HL-60/S4 (cell line): ENCODE measurements around the gene CTLA4.

Experiments
- in situ Hi-C: fragments of 300-500 bp; cut with MboI; formaldehyde crosslinking; loops from 2 replicates; pipeline ENCODE4 v1.14.3; 2022; ENCODE audit warnings: low sequenced_read_pairs

The CTLA4 gene

GRCh38 chr2:203867561-203868200 lies at the start of gene CTLA4:
TSS of gene CTLA4 (plus strand) at chr2:203867771. CDS start at chr2:203867943, 172 bp downstream.
- in situ Hi-C loops = no loop called here

- in situ Hi-C loops = loop anchor here (25.0 kb wide), 1 partner anchor 331 kb away; no protein-coding TSS in a partner anchor
Observed at GRCh38 chr2:203818656-203819055, 48.9 kb upstream of the CTLA4 start.

DNA sequence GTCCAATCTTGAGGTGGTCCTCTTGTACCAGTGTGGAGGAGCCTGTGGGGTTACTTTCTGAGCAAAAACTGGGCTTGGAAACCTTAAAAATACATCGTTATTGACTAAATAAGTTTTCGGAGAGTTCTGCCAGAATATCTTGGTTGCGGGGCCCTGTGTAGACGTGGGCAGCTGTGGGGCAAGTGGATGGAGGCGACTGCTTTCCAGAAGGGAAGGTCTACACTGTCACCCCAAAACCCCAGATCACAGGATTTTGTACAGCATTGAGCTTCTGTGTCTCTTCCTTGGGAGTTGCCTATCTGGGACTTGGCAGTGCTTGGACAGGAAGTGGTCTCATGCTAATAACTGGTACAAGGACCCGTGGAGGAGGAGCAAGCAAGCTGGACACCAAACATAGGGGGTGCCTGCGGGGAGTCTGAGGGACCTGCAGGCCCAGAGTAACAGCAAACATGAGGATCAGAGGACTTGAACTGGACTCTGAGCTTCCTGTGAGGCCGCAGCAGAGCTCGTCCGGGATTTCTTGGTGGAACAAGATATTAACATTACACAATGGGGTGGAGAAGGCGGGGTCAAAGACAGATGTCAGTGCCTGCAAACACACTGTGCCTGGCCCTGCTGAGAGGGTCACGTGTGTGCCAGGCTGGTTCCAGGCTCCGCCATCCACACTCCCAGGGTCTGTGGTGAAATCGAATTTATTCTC lies 48.0 kb upstream of the CTLA4 start:
- in situ Hi-C loops = loop anchor here (25.0 kb wide), 1 partner anchor 332 kb away; no protein-coding TSS in a partner anchor

DNA sequence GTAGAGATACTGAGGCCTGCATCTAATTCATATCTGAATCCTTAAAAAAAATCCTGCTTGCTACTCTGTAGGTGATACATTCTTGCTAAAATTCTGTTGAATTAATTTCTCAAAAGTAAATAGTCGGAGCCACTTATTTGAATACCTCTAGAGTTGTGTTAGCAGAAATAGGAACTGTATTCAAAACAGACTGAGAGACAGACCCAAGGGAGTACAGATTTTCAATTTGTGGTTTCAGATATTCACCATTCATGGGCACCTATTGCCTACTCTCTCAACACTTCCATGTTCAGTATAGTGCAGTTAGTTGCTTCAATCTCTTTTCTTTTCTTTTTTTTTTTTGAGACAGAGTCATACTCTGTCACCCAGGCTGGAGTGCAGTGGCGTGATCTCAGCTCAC lies 46.6 kb upstream of the CTLA4 start:
- in situ Hi-C loops = loop anchor here (25.0 kb wide), 1 partner anchor 334 kb away; no protein-coding TSS in a partner anchor

DNA sequence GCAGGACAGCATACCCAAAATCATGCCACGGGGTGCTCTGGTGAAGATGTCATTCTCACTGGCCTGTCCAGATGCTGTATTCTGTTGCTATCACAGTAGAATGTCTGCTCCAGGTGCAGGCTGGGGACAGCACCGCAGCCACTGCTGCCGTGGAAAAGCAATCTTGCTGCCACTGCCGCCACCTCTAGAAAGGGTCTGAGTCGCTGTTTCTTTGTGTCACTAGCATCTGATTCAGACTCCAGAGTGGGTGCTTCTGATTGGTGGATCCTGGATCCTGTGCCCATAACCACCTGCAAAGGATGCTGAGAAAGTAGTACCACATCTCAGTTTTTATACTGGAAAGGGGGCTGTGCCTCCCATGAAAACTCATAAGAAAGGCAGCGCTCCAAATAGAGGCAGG lies 45.3 kb upstream of the CTLA4 start:
- in situ Hi-C loops = loop anchor here (25.0 kb wide), 1 partner anchor 335 kb away; no protein-coding TSS in a partner anchor

- in situ Hi-C loops = loop anchor here (25.0 kb wide), 1 partner anchor 336 kb away; no protein-coding TSS in a partner anchor
Observed at GRCh38 chr2:203823173-203823572, 44.4 kb upstream of the CTLA4 start.

- in situ Hi-C loops = loop anchor here (25.0 kb wide), 1 partner anchor 337 kb away; no protein-coding TSS in a partner anchor
Observed at GRCh38 chr2:203824057-203824456, 43.5 kb upstream of the CTLA4 start.

- in situ Hi-C loops = loop anchor here (25.0 kb wide), 1 partner anchor 337 kb away; no protein-coding TSS in a partner anchor
Observed at GRCh38 chr2:203824603-203825002, 43.0 kb upstream of the CTLA4 start.

GRCh38 chr2:203826704-203827103 lies 40.9 kb upstream of the CTLA4 start:
- in situ Hi-C loops = no loop called here

DNA sequence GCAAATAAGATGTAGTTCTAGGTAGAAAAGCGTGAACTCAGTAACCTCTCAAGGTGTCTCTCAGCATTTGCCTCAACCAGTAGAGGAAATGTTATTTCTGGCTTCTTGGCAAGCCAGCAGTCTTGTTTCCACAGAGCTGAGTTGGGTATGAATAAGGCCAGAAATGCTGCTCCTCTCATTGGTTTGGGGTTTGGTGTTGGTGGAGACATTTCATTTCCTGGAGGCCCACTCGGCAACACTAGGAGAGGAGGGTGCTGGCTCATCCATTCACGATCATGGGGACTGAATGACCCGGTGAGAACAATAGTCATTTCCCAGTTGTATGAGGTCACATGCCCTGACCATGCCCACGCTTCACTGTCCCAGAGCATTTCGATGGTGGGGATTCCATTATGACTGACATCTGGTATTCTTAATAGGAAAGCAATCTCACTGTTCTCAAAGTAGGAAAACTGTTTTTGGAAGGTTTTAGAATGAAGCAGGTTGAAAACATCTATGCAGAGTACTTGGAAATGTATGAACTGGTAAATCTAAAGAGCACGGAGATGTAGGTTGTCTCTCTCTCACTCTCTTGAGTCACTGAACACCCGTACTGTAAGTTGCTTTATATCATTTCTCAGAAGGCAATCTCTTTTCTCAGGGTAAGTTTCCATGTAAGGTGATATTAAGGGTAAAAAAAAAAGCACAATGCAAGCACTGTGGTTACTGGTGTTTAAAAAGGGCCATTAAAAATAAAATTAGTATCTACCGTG lies 37.1 kb upstream of the CTLA4 start:
- in situ Hi-C loops = no loop called here

GRCh38 chr2:203835420-203835819 lies 32.2 kb upstream of the CTLA4 start:
- in situ Hi-C loops = no loop called here

DNA sequence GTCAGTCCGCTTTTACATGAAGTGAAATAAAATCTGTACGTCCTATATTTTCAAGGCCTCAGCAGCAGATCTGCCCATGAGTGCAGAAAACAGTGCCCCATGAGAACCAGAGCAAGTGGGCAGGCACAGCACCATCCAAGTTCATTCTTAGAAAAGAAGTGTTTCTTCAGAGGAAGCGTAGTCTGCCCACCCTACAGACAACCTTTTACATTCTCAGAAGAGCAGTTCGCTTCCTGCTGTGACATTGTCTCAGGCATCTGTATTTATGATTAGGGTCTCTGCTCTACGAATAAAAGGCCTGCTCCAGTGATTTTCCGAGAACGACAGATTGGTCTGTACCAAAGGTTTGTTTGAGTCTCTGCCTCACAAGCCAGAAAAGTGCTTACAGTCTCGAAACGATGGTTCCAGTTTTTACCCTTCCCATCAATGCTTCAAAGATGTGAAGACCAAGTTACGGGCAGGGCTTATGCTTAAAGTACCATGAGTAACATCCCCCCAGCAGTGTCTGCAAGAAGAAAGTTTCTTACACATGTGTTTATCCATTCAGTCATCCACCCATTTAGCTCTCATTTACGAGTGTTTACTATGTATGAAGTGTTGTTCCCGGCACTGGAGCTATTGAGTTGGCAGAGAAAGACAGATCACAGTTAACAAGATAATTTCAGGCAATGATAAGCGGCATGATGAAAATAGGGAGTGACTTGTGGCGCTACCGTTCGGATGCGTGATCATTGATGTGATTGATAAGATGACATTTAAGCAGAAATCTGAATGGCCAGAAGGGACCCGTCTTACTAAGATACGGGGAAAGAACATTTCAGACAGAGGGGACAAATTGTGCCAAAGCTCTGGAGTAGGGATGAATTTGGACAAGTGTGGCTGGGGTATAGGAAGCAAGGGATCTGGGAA lies 31.4 kb upstream of the CTLA4 start:
- in situ Hi-C loops = no loop called here

DNA sequence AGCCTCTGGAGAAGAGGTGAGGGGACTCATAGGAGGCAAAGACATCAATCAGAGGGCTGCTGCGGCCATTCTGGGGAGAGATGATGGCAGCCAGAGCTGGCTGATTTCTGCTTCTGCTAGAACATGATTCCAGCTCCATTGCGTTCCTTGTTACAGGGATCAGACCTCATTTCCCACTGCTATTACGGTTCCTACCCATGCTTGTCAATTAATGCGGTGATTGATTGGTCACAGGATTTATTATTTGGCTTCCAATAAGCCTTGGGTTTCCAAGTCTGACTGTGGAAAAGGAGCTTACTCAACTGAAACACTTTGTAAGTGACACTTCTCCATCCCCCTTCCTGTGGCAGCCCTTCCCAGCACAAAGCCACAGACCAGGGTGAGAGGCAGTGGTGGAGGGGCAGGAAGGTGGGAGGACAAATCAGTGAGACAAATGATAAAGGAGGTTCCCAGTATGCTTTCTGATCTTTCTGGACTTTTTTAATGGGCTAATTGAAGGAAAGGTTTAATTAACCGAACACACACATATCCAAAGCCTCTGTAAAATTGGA lies 26.8 kb upstream of the CTLA4 start:
- in situ Hi-C loops = no loop called here

DNA sequence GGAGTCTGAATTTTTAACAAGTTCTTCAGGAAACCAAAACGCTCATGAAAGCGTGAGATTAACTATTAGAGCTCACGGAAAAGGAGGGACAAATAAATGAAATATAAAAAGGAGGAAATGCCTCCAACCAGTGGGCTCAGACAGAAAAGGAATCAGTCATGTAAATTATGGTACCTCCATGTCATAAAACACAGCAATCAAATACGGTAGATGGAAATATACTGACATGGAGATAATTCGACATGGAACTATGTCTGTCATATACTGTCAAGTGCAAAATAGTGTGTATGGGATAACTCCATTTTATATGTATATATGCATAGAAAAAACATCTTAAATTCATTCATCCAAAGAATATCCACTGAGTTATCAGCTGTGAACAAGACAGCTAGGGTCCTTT lies 25.9 kb upstream of the CTLA4 start:
- in situ Hi-C loops = no loop called here

- in situ Hi-C loops = no loop called here
Observed at GRCh38 chr2:203842373-203842772, 25.2 kb upstream of the CTLA4 start.

GRCh38 chr2:203846490-203847105 lies 21.0 kb upstream of the CTLA4 start:
- in situ Hi-C loops = no loop called here

DNA sequence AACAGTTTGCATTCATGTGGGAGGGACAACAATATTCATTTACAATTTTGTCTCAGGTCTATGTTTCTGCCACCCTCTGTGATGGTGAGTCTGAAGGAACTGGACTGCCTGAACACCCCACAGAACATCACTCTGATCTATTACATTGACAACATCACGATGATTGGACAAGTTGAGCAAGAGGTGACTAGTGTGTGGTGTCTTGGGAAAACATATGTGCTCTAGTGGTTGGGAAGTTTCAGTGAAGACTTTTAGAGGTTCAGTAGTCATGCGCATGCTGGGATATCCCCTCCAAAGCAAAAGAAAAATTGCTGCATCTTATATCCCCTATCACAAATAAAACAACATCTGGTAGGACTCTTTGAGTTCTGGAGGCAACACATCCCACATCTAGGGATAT lies 18.6 kb upstream of the CTLA4 start:
- in situ Hi-C loops = no loop called here

DNA sequence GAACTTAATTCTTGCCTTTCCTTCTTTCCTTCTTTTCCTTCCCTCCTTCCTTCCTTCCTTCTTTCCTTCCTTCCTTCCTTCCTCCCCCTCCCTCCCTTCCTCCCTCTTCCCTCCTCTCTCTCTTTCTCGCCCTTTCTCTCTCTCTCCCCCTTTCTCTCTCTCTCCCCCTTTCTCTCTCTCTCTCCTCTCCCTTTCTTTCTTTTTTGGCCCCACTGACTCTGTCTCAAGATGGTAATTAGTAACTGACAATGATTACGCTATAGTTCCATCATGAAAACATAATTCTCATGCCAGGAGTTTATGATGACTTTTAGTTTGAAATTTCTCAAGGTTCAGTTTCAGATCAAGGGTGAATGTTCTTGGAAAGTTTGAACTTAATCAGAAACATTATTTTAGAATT lies 14.8 kb upstream of the CTLA4 start:
- in situ Hi-C loops = no loop called here

- in situ Hi-C loops = no loop called here
Observed at GRCh38 chr2:203853271-203853670, 14.3 kb upstream of the CTLA4 start.

GRCh38 chr2:203853722-203854121 lies 13.8 kb upstream of the CTLA4 start:
- in situ Hi-C loops = no loop called here
